Fibroblast of skin of scalp (primary cell): Measurements from ENCODE around the gene ADGRL1.
"Not testable (repeated sequence)": the region's sequence is repeated elsewhere in the genome, so short reads cannot be mapped to it uniquely, and the experiment has no call there.

ENCODE experiments used
- DNase-seq: peaks from one replicate; pipeline ENCODE4 v3.0.0-alpha.2; 2013

Gene ADGRL1

DNA sequence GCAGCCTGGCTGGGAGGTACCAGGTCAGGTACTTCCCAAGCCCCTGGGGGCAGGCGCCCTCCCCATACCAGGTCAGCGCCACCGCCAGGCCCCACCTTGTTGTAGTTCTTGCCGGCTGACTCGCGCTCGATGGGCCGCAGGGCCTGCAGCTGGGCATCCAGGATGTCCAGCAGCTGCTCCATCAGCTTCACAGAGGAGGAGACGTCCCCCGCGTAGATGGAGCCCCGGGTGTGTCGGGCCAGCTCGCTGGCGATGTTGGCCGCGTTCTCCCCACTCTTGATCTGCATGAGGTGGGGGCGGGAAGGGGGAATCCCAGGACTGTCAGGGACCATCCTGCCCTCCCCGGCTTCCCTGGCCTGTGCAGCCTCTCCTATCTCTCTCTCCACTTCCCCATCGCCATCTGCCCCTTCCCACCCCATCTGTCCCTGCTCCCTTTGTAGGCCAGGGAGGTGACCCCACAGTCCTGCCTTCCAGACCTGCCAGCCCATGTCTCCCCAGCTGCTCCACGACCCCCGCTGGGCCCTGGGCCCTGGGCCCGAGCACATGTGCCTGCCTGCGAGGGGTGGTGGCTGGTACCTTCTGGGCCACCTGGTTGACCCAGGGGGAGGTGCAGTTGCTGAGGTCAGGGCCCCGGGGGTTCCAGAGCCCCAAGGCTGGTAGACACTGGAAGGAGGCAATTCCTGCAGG, 45.8 kb downstream of the ADGRL1 start:
- no peak for DNase-seq

DNA sequence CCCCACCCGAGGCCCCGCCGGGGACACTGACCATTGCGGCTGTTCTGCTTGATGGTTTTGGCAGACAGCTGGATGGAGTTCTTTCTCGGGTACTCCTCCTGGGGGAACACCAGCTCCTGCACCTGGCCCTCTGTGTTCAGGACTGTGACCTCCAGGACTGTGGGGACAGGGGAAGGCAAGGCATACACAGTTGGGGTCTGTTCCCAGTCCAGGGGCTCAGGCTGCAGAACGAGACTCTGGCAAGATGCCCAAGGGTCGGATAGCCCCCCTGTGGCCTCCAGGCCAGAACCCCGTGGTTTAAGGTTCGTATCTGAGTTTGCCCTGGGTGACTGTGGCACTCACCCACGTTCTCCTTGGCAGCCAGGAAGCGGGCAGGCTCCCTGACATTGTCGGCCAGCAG, 46.9 kb downstream of the ADGRL1 start:
- DNase-seq, result no peak

DNA sequence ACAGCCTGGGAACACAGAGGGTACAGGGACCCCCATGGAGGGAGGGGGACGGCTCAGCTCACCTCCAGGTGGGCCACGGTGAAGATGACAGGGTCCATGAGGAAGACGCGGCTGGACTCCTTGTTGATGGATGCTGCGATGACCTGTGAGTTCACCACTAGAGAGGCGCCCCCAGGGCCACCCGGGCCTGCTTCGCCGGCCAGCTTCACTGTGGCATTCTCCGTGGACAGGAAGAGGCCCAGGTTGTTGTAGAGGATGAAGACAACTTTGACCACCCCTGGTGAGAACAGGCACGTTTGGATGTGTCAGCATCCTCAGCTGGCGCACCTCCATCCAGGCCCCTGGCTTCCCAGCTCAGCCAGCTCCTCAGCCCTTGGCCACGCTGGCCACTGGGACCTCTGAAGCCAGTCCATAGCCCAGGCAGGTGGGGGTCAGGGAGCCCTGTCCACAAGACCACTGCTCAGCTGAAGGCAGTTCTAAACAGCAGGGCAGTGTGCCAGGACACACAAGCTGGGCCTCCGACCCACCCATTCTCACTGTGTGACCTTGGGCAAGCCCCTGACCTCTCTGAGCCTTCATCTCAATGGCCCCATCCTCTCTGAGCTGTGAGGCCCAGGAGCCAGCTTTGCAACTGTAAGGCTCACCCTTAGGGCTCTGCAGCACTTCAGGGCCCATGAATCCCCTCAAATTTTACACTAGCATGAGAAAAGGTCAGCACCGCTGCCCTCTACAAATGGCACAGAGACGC, 47.5 kb downstream of the ADGRL1 start:
- no peak for DNase-seq

DNA sequence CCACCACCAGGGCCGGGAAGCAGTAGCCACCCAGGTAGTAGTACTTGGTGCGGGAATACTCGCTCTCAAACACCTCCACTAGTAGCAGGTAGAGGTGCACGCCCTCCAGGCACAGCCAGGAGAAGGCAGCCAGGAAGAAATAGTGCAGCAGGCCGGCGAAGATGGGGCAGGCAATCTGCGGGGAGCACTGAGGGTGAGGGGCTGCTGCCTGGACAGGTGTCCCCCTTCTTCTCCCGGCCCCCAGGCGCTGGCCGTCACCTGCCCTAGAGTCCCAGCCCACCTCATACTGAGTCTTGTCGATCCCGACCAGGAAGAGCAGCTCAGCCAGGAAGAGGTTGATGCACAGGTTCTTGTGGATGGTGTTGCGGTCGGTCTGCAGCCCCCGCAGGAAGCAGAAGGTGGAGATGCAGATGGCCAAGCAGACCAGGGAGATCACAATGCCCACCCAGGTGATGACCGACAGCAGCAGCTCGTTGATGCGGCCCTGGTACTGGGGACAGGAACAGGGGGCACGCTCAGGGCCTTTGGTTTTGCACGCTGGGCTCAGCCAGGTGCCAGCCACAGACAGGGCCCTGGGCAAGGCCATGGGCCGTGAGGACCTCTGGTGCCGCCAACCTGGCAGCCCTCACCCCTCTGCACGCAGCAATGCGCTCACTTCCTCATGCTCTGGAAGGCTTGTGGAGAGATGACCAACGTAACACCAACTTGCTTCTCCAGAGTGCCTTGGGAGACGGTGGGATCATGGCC, 48.8 kb downstream of the ADGRL1 start:
- no peak for DNase-seq

DNA sequence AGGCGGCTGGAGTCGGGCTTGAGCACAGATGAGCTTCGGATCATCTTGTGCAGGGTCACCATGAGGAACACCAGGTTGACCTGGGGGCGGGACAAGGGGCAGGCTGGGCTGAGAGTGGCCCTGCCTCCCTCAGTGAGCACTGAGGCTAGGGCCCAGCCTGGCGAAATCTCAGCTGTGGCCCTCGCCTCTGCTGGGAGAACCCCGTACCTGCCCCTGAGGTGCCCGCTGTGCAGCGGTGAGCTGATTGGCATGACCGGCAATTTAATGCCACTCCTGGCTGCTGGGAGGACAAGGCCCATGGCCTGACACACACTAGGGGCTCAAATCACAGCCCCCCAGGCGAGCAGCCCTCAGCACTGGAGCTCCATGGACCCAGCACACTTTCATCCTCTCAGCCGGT, 49.8 kb downstream of the ADGRL1 start:
- DNase-seq, result no peak

DNA sequence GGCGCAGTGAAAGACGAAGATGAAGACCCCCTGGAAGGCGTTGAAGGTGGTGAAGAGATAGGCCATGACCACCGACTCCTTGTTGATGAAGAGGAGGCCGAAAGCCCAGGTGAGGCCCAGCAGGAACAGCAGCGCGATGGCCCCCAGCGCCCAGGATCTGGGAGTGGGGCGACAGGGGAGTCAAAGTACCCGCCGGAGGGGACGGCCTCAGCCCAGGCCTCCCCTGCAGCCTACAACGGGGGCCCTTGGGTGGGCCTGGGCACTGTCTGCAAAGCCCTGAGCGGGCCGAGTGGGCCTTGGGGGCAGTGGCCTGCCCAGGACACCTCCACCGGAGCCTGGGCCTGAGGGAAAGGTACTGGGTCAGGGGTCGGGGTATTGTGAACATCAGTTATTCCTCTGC, 50.6 kb downstream of the ADGRL1 start:
- no peak for DNase-seq

DNA sequence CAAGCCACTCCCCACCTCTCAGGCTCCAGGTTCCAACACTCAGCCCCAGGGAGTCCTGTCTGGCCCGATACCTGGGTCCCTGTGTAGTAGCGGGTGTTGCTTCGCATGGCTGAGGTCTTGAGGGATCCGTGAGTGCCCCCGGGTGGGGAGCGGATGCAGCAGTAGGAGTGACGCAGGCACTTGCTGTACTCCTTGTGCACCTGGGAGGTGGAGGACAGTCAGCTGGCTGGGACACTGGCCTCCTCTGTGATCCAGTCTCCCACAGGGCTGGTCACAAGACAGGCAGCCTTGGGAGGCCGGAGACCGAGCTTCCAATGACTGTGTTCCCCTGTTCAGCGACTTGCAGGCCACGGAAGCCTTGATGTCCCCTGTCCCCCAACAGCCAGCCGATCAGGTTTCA, 53.3 kb downstream of the ADGRL1 start:
- no peak for DNase-seq

DNA sequence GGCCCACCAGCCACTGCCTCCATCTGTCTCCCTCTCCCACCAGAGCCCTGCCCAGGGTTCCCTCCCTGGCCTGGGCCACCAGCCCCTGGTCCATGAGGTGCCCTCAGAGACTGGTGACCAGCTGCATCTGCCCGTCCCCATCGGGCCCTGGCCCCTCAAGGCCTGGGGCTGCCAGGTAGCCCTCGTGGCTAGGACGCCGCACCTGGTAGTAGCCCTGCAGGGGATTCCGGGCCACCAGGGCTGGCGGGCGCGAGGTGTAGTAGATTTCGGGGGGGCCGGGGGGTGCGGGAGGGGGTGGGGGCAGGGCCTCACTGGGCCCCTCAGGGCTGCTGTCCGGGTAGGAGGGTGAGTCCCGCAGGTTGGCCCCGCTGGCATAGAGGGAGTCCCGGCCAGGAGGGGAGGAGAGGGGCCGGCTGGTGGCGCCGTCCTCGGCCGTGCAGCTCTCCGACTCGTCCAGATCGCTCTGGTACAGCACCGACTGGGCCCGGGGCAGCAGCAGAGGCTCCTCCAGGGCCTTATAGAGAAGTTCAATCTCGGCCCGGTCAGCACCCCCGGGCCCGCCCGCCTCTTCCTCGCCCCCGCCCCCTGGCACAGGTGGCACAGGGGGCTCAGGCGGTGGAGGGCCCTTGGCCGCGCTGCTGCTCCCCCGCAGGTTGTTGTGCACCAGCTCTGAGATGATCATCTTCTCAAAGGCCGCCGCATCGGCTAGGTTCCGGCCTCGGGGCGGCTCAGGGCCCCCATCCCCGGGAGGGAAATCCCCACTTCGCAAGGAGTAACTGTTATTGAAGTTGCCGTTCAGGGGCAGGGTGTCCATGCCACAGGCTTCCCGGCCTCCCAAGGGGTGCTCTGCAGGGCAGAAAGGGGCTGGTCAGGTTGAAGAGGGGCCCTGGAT, 55.0 kb downstream of the ADGRL1 start:
- DNase-seq, result no peak

DNA sequence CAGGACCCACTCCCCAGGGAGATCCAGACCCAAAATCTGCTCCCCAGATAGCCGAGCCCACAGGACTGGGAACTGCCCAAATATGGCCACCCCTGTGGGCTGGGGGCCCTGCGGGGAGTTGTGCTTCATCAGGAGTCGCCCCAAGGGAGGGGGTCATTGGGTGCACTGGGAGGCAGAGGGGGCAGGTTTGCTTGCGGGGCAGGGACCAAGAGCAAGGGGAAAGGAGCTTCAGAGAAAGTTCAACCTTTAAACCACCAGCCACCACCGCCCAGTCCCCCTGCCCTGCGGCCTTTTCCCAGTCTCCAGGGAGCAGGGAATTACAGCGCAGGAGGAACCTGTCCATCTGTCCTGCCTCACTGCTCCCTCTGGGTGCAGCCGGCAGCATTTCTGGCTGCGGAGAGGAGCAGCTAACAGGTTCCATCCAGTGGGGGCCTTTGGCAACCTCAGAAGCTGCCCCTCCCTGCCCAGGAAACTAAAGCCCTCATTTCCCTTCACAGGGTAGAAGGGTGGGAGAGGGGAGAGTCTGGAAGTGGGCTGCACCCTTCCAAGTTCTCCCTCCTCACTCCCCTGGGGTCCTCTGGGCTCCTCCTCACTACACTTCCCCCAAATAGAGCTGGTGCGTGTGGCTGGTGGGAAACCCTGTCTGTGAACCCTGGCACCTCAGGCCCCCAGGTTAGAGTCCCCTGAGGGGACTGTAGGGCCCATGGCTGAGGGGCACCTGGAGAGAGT, 55.8 kb downstream of the ADGRL1 start:
- DNase-seq, result peak; percentile 9

DNA sequence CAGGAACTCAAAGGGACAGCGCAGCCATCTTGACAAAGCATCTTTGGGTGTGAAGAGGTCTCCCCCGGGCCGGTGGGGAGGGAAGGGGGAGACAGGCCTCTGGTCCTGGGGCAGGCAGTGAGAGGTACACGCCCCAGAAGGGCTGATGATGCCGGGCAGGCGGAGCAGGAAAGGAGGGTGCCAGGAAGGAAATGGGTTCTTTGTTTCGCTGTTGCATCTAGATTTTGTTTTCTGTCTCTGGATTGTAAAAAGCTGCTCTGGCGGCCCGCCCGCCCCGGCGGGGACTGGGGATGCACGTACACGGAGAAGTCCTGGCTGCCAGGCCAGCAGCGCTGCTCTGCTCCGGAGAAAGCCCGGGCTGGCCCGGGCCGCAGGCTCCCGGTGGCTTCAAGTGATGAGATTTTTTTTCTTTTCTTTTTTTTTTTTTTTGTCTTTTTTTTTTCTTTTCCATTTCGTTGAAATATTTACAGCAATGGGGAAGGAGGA, 56.4 kb downstream of the ADGRL1 start:
- peak; percentile 49 for DNase-seq

DNA sequence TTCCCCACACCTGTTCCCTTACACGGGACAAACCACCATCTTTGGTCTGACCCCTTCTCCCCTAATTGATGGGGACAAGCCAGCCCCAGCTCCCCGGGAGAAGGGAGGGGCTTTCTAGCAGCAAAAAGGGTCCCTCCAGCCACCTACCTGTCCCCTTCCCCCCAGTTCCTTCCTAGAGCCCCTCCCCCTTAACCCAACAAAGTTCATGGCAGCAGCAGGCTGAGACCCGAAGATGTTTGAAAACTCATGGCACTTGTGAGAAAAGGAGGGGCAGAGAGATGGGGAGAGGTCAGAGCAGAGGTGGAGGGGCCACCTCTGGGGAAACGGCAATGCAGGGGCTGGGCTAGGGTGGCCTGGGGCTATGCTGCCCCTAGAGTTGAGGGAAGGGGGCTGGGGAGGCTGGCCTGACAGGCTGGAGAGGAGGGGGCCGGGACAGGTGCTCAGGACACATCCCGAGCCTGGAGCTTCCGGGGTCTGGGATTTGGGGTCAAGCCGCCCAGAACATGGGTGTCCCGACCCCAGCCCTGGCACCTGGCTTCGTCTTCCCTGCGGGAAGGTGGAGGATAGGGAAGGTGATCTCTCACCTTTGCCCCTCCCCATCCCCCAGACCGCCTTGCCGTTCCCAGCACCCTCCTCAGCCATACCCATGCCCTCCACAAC, 57.1 kb downstream of the ADGRL1 start:
- no peak for DNase-seq

DNA sequence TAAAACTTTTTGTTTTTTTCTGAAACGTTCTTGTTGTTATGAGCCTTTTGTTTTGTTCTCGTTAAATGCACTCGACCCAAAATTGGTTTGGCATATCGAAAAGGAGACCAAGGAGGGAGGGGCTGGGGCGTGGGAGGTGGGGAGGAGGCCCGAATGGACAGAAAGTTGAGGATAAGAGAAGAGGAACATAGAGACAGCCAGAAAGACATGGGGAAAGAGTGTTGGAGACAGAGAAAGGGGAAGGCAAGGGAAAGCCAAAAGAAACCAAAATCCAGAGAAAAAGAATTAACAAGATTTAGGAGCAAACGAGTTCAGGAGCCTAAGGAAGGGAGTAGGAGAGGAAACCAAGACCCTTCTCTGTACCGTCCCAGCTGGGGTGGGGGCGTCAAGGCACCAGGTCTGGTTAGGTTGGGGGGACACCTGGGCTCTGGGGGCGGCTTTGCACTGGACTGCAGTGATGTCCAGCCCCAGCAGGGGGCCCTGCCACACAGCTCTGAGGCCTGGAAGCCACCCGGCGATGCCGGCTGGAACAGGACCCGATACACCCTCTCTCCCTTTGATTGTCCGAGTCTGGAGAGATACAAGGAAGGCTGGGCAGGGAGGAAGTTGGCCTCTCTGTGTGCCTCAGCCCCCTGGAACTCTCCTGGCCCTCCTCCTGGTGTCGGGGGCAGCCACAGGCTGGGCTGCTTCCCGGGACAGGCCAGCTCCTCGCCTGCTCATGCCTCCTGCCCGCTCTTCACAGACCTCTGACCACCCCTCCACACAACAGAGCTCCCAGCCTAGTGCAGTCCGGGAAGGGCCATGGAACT, 58.0 kb downstream of the ADGRL1 start:
- DNase-seq, result peak; percentile 68

DNA sequence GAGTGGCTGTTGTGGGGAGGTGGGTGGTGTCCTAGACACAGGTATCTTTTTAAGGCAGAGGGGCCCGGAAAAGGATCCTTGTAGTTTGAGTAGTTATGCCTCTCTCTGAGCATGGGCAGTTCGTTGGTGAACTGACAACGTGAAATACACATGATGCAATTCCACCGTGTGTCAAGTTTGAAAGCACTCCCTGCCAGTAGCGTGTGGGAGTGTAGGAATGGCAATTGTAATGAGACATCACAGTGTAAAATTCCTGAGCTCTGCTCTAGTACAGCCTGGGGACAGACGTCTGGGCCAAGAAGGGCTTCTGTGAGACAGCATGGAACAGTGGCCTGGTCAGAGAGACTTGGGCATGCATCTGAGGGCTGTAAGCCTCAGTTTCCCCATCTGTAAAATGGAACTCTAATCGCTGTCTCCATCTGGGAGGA, 59.2 kb downstream of the ADGRL1 start:
- peak; percentile 87 for DNase-seq

DNA sequence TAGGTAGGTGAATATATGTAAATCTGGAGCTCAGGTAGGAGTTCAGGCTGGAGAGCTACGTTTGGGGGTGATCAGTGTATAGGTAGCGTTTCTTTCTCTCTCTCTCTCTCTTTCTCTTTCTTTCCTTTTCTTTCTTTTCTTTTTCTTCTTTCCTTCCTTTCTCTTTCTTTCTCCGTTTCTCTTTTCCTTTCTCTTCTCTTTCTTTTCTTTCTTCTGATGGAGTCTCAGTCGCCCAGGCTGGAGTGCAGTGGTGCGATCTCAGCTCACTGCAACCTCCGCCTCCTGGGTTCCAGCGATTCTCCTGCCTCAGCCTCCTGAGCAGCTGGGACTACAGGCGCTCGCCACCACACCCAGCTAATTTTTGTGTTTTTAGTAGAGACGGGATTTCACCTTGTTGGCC, 59.8 kb downstream of the ADGRL1 start:
- not testable (repeated sequence) for DNase-seq

DNA sequence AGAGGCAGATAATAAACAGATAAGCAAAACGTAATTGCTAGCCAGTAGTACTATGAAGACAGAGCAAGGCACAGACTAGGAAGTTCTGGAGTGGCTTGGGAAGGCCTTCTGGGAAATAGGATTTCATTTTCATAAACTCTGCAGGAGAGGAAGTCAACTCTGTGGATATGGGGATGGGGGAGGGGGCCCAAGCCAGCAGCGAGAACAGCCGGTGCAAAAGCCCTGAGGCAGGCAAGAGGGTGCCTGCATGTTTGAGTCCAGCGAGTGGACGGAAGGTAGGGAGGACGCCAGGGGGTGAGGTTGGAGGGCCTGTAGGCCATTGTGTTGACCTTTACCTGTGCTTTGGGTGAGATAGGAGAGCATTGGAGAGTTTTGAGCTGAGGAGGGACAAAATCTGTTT, 60.6 kb downstream of the ADGRL1 start:
- DNase-seq, result no peak

DNA sequence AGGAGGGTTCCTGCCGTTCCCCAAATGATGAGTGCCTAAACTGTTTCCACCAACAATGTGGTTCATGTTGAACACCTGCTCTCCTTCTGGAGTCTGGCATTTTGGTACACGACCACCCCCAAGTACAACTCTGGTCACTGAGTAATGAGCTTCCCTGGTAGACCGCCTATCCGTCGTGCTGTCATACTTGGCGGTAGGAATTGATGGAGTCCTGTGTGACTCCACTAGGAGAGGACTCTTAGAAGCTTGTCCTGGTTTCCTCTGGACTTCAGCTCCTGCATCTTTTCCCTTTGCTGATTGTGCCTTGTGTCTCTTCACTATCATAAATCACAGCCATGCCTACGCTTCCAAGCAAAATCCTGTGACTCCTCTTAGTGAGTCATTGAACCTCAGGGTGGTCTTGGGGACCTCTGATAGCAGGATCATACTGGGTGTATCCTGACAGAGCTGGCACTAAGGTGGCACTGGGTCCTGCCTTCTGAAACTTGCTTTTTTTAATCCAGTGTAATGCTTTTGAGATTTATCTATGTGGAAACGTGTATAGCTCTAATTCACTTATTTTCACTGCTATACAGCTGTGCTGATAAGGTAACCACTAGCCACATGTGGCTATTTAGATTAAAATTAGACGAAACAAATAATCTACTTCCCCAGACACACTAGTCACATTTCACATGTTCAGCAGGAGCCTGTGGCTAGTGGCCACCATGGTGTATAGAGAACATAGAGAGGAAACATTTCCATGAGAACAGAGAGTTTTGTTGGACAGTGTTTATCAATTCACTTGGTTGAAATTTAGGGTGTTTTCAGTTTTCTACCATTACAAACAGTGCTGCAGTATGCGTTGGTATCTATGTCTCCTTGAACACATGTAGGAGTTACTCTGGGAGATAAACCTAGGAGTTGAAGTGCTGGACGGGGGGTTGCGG, 63.4 kb downstream of the ADGRL1 start:
- no peak for DNase-seq

DNA sequence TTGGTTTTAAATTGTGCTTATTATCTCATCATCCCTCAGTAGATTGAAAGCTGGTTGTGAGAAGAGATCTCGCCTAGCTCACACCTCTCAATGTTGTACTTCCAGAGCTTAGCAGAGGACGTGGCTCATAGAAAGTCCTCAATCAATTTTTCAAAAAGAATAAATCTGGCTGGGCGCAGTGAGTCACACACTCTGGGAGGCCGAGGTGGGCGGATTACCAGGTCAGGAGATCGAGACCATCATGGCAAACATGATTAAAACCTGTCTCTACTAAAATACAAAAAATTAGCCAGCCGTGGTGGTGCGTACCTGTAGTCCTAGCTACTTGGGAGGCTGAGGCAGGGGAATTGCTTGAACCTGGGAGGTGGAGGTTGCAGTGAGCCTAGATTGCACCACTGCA, 64.9 kb downstream of the ADGRL1 start:
- DNase-seq, result no peak

DNA sequence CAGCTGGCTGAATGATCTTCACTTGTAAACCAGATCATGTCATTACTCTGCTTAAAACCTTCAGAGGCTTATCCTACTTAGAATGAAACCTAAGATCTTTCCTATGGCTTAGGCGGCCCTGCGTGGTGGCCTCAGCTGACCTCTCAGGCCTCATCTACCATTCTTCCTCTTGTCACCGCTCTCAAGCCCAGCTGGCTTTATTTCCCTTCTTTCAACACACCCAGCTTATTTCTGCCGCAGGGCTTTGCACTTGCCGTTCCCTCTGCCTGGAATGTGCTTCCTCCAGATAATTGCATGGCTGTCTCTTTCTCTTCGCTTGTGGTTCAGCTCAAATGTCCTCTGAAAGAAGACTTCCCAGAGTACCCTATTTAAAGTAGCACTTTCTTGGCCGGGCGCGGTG, 66.0 kb downstream of the ADGRL1 start:
- DNase-seq, result no peak
